Fibroblast of the aortic adventitia (primary cell): Measurements from ENCODE around the gene KRTAP10-6. TPM values are rescaled to one million over a fixed set of nuclear protein-coding genes. Genes with fewer than 3 reads are reported as not detected.
"Not testable (repeated sequence)": the region's sequence is repeated elsewhere in the genome, so short reads cannot be mapped to it uniquely, and the experiment has no call there.

Source experiments
- DNase-seq: peaks from one replicate; pipeline ENCODE4 v3.0.0-alpha.2; 2010; ENCODE audit warnings: low read depth
- H3K4me3 ChIP-seq: 2 replicates; pipeline ENCODE4 v1.5.1; 2011; ENCODE audit warnings: low read depth, mild to moderate bottlenecking, control low read depth, low read length, moderate library complexity
- CTCF ChIP-seq: IDR thresholded peaks from 2 replicates; pipeline ENCODE4 v1.5.1; 2011; ENCODE audit warnings: mild to moderate bottlenecking, low read length, control low read depth, inconsistent platforms; ENCODE audit not compliant: insufficient read depth
- total RNA-seq: library from RNA; depleted of rRNA; stranded (reverse); fragments of >200 nt; gene quantifications from 2 replicates; pipeline ENCODE4 v1.2.3, GENCODE V29; 2012; ENCODE audit warnings: low replicate concordance

Gene KRTAP10-6
- total RNA-seq, 1 donor: not detected

- no peak for DNase-seq
- no peak overlapping the region for H3K4me3 ChIP-seq
- TF ChIP-seq CTCF: no peak
Measured at GRCh38 chr21:44632067-44632466, 39.8 kb upstream of the KRTAP10-6 start.

- H3K4me3 ChIP-seq: no peak overlapping the region
- no peak for DNase-seq
- TF ChIP-seq CTCF: no peak
Measured at GRCh38 chr21:44630440-44630839, 38.1 kb upstream of the KRTAP10-6 start.

GRCh38 chr21:44628707-44629391 lies 36.5 kb upstream of the KRTAP10-6 start:
- DNase-seq: no peak
- TF ChIP-seq CTCF: no peak
- H3K4me3 ChIP-seq: no peak overlapping the region

- H3K4me3 ChIP-seq, DNase-seq: not testable (repeated sequence)
Measured at GRCh38 chr21:44627831-44628233, 35.5 kb upstream of the KRTAP10-6 start.

- H3K4me3 ChIP-seq, DNase-seq: not testable (repeated sequence)
Measured at GRCh38 chr21:44627181-44627822, 35.0 kb upstream of the KRTAP10-6 start.

GRCh38 chr21:44626673-44627143 lies 34.4 kb upstream of the KRTAP10-6 start, which contains the start of gene KRTAP10-9:
Gene KRTAP10-9 (plus strand): TSS chr21:44627093. CDS start chr21:44627172, 79 bp downstream.
- no peak within 1 kb of the TSS for H3K4me3 ChIP-seq
- no peak for TF ChIP-seq CTCF
- DNase-seq: no peak

GRCh38 chr21:44626262-44626661 lies 34.0 kb upstream of the KRTAP10-6 start:
- H3K4me3 ChIP-seq: no peak overlapping the region
- TF ChIP-seq CTCF: no peak
- no peak for DNase-seq
